ENCODE measurements around the gene LRRK1.
A peak's percentile ranks its signal among the peaks of the same experiment; 100 is the strongest.

The LRRK1 gene

DNA sequence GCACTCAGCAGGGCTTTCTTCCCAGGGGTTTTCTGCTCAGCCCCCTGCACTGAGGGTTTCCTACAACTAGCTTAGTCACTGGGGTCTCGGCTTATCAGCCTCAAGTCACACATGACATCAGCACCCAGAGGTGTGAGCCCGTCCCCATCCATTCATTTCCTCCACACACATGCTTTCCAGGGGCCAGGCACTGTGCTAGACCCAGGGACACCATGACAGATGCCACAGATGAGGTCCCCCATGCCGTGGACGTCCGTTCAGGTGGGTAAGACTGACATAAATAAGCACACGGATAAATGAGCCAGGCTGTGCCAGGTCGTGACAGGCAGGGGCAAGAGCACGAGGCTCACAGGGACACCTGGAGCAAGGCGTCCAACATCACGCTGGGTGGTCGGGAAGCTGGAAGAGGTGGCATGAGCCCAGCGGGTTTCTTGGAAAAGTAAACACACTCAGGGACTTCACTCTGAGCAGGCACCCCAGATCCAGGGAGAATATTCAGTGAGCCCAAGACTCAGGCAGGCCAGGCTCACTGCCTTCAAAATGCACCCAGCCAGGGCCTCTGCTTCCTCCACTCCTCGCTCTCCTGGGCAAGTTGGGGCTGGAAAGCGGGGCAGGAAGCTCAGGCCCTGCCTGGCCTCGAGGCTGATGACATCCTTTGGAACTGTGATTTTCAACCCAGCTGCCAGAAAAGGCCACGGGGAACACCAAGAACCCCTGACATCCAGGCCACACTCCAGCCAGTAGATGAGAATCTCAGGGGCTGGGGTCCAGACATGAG, 193.4 kb downstream of the LRRK1 start:
- Histone ChIP-seq H3K4me3 (no peak overlapping the region), H4K20me1 (no peaks in the 10 kb centered on the region), H3K4me1 (peaks cover 70% of the 10 kb centered on the region), H3K4me2 (peak overlapping the region; percentile 57), H3K27ac (peak overlapping the region; percentile 52), H3K9me3 (no peaks in the 10 kb centered on the region), H3K9ac (peak overlapping the region; percentile 40; the same call in 1 of the 2 replicates), H3K27me3 (no peaks in the 10 kb centered on the region), H3K36me3 (no peaks in the 10 kb centered on the region)
- TF ChIP-seq Cebpa-rat (IDR thresholded peaks at IDR 0.05) = no peak

DNA sequence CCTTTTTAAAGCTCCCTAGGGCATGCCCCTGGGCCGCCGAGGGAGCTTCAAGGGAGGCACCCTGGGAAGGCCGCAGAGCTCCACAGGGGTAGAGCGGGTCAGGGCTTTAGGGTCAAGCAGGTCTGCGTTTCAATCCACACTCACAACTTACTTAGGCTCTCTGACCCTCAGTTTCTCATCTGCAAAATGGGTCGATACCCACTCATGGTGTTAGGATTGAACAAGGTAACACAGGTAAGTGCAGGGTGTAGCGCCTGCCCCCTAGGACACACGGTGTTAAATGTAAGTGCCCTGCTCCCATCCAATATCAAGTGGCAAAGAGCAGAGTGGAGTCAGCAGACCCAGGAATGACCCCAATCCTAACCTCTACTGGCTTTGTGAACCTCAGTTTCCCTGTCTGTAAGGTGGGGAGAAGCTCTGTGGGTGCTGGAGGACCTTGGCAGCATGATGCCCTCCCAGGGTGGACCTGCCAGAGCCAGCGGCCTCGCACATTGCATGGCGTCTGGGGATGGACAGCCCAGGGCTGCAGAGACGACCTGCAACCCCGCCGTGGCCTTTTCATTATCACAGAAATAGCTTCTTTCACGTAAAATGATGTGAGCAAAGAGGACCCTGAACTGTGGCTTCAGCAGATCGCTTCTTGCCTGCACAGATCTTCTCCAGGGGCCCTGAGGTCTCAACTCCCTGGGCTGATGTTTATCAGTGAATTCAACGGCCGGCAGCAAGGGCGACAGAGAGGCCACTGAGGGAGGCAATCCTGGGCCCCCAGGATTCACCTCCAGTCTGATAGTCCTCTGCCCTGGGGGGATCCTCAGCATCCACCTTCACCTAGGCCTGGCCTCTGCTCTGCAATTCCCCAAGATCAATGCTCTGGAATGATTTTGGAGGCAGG, 194.2 kb downstream of the LRRK1 start:
- H3K27ac ChIP-seq = peak overlapping the region; percentile 76
- H3K27me3 ChIP-seq = no peaks in the 10 kb centered on the region
- H3K4me1 ChIP-seq = peaks cover 72% of the 10 kb centered on the region
- peak overlapping the region; percentile 57 for H3K4me2 ChIP-seq
- H3K9me3 ChIP-seq = no peaks in the 10 kb centered on the region
- no peak overlapping the region for H3K4me3 ChIP-seq
- peak overlapping the region; percentile 40; the same call in 1 of the 2 replicates for H3K9ac ChIP-seq
- no peaks in the 10 kb centered on the region for H4K20me1 ChIP-seq
- no peaks in the 10 kb centered on the region for H3K36me3 ChIP-seq
- no peak for TF ChIP-seq Cebpa-rat (IDR thresholded peaks at IDR 0.05)

DNA sequence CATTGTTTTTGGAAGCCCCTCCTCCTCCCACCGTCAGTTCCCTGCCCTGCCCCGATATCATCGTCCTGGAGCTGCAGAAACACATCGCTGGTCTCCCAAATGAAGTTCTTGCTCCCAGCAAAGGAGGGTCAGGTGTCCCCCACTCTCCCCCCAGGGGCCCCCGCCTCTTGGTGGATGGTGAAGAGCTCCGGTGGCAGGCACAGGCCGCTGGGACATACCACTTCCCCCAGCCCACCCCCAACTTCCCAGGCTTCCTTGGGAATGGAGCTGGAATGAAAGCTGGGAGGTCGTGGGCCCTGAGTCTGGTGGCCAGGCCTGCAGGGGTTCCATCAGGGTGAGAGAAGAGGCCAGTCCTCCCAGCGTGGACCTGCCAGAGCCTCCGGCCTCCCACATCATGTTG, 195.0 kb downstream of the LRRK1 start:
- H3K27me3 ChIP-seq = no peaks in the 10 kb centered on the region
- no peak for TF ChIP-seq Cebpa-rat (IDR thresholded peaks at IDR 0.05)
- H3K36me3 ChIP-seq = no peaks in the 10 kb centered on the region
- no peak overlapping the region for H3K9ac ChIP-seq
- H3K4me1 ChIP-seq = peaks cover 78% of the 10 kb centered on the region
- H3K9me3 ChIP-seq = no peaks in the 10 kb centered on the region
- 0 out of 2 replicates have a peak overlapping the region, but pooled peaks have one; percentile 76 for H3K27ac ChIP-seq
- no peaks in the 10 kb centered on the region for H4K20me1 ChIP-seq
- H3K4me3 ChIP-seq = no peak overlapping the region
- peak overlapping the region; percentile 82 for H3K4me2 ChIP-seq

DNA sequence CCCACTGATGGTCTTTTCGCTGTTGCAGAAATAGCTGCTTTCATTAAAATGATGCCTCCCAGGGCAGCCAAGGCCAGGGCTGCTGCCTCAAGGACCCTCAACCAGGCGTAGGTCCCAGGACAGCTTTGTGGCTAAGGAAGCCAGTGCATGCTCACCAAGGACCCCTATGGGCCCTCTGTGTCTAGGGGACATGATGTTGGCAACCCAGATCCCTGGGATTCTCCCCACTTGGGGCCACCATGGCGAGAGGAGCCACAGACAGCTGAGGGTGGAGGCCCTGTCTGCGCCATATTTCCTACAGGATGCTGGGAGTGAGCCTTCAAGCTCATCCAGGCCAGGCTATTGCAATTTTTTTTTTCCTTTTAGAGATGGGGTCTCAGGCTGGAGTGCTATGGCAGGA, 195.5 kb downstream of the LRRK1 start:
- no peak for TF ChIP-seq Cebpa-rat (IDR thresholded peaks at IDR 0.05)
- H3K9me3 ChIP-seq = no peaks in the 10 kb centered on the region
- H4K20me1 ChIP-seq = no peaks in the 10 kb centered on the region
- peak overlapping the region; percentile 82 for H3K4me2 ChIP-seq
- no peak overlapping the region for H3K4me3 ChIP-seq
- no peaks in the 10 kb centered on the region for H3K36me3 ChIP-seq
- H3K9ac ChIP-seq = peak overlapping the region; percentile 54; the same call in 1 of the 2 replicates
- no peaks in the 10 kb centered on the region for H3K27me3 ChIP-seq
- H3K27ac ChIP-seq = peak overlapping the region; percentile 76; the same call in 1 of the 2 replicates
- peaks cover 78% of the 10 kb centered on the region for H3K4me1 ChIP-seq

DNA sequence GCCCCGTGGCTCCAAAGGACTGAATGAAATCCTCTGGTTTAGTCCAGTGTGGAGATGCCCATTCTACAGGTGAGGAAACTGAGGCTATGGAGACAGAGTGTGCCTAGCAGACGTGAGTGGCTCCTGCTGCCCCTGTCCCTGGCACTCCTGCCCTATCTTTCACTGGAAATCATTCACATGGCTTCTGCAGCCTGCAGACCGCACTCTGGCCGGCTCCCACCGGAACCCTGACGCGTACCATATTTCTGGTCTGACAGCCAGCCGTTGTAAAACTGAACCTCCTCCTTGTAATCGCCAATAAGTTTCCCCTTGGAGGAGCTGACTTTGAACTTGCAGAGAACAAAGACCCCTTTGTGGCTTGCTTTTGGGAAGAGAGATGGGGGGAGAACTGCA, 196.2 kb downstream of the LRRK1 start:
- Histone ChIP-seq H3K27ac (peak overlapping the region; percentile 76), H3K4me2 (peak overlapping the region; percentile 82), H4K20me1 (no peaks in the 10 kb centered on the region), H3K36me3 (no peaks in the 10 kb centered on the region), H3K27me3 (no peaks in the 10 kb centered on the region), H3K9me3 (no peaks in the 10 kb centered on the region), H3K9ac (peak overlapping the region; percentile 54; the same call in 1 of the 2 replicates), H3K4me3 (0 out of 2 replicates have a peak overlapping the region, but pooled peaks have one; percentile 17), H3K4me1 (peaks cover 85% of the 10 kb centered on the region)
- no peak for TF ChIP-seq Cebpa-rat (IDR thresholded peaks at IDR 0.05)

DNA sequence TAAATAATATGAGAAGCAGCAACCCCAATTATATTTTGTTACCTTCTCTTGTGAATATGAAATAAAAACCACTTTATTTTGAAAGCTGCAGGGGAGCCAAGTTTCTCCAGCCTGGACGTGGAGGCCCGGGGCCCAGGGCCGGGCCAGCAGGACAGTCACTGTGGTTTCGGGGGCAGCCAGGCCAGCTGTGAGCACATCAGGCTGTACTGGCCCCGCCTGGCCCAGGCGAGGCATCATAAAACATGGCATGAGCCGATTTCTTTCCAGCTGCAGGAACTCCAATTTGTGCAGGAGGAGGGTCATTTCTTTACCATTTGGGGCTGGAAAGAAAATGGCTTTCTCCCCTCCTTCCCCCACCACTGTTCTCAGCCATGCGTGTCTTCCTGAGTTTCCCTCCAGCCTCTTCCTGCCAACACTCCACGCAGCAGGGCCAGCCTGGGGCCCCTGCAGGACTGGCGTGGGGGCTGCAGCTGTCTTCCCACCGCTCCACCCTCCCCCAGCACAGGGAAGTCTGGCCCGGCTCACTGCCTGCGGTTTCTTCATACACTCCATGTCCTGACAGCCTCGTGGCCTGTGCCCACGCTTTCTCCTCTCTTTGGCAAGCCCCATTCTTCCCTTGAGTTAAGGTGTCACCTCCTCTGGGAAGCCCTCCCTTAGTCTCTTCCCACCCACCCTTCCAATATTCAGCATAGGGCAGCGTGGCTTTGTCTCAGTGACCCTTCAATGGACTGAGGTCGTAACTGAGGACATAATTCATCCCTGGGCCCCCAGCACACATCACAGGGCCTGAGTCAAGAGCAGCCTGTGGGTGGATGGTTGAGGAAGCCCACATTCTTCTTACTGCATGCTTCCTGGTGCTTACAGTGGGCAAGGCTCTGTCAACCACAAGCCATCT, 196.9 kb downstream of the LRRK1 start:
- Histone ChIP-seq H3K36me3 (no peaks in the 10 kb centered on the region), H3K4me3 (0 out of 2 replicates have a peak overlapping the region, but pooled peaks have one; percentile 17), H3K4me2 (peak overlapping the region; percentile 82), H3K4me1 (peaks cover 86% of the 10 kb centered on the region), H4K20me1 (no peaks in the 10 kb centered on the region), H3K27me3 (no peaks in the 10 kb centered on the region), H3K9ac (peak overlapping the region; percentile 54), H3K9me3 (no peaks in the 10 kb centered on the region), H3K27ac (peak overlapping the region; percentile 76)
- TF ChIP-seq Cebpa-rat (IDR thresholded peaks at IDR 0.05) = no peak

DNA sequence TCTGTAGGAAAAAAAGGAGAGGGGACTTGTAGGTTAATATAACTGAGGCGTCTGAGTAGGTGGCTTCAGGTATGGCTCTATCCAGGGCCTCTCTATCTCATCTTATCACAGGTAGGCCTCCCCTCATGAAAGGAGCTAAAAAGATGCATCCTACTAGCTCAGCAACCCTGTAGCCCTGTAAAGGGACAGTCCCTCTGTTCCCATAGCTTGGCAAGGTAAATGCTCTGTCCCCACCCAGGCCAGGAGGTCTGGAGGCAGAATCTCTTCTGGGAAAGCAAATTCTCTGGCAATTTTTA, 197.5 kb downstream of the LRRK1 start:
- Histone ChIP-seq H3K4me1 (peaks cover 86% of the 10 kb centered on the region), H3K27ac (peak overlapping the region; percentile 76), H3K9me3 (no peaks in the 10 kb centered on the region), H3K36me3 (no peaks in the 10 kb centered on the region), H3K27me3 (no peaks in the 10 kb centered on the region), H3K9ac (peak overlapping the region; percentile 54; the same call in 1 of the 2 replicates), H3K4me2 (peak overlapping the region; percentile 82), H4K20me1 (no peaks in the 10 kb centered on the region), H3K4me3 (no peak overlapping the region)
- no peak for TF ChIP-seq Cebpa-rat (IDR thresholded peaks at IDR 0.05)

DNA sequence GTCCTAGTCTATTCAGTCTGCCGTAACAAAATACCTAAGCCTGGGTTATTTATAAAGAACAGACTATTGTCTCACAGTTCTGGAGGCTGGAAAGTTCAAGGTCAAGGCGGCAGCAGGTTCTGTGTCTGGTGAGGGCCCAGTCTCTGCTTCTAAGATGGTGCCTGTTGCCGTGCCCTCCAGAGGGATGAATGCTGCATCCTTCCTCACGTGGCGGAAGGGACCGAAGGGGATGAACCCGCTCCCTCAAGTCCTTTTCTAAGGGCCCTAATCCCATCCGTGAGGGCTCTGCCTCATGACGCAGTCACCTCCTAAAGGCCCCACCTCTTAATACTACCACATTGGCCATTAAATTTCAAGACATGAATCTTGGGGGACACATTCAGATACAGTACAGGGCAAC, 199.0 kb downstream of the LRRK1 start:
- no peaks in the 10 kb centered on the region for H3K36me3 ChIP-seq
- no peak for TF ChIP-seq Cebpa-rat (IDR thresholded peaks at IDR 0.05)
- no peaks in the 10 kb centered on the region for H3K27me3 ChIP-seq
- no peak overlapping the region for H3K4me3 ChIP-seq
- no peaks in the 10 kb centered on the region for H3K9me3 ChIP-seq
- H3K9ac ChIP-seq = no peak overlapping the region
- H3K4me1 ChIP-seq = peaks cover 86% of the 10 kb centered on the region
- no peak overlapping the region for H3K4me2 ChIP-seq
- H4K20me1 ChIP-seq = no peaks in the 10 kb centered on the region
- peak overlapping the region; percentile 44; the same call in 1 of the 2 replicates for H3K27ac ChIP-seq

DNA sequence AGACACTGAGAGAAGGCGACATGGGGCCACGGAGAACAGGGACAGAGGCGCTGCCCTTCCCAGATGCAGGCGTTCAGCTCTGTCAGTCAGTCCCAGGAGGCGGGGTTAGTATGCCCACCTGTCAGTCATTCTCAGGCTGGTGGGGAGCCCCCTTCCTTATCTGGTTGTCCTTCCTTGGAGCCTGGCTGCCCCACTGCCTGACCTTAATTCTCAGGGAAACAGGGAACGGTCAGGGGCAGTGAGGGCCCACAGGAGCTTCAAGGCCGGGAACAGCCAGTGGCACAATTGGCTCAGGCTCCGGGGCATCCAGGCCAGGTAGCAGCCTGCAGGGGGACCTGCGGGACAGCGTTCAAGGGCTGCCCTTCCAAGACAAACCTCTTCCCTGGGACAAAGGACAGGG, 199.5 kb downstream of the LRRK1 start:
- Histone ChIP-seq H3K4me3 (no peak overlapping the region), H3K4me1 (peaks cover 86% of the 10 kb centered on the region), H3K27ac (peak overlapping the region; percentile 44), H4K20me1 (no peaks in the 10 kb centered on the region), H3K27me3 (no peaks in the 10 kb centered on the region), H3K4me2 (no peak overlapping the region), H3K9ac (no peak overlapping the region), H3K9me3 (no peaks in the 10 kb centered on the region), H3K36me3 (no peaks in the 10 kb centered on the region)
- no peak for TF ChIP-seq Cebpa-rat (IDR thresholded peaks at IDR 0.05)
